Astrocyte (in vitro differentiated cells and primary cell): ENCODE results near the gene GRM4. TPM values are rescaled to one million over a fixed set of nuclear protein-coding genes. Genes with fewer than 3 reads are reported as not detected.

Experiments used
- DNase-seq: peaks from one replicate; pipeline ENCODE4 v3.0.0-alpha.2; 2010; ENCODE audit warnings: low read depth
- FAIRE-seq: peaks from 2 replicates; lab custom pipeline; 2011; peaks lifted over from hg19 to GRCh38; lab: Jason Lieb, UNC
- H2AFZ ChIP-seq: 2 replicates; pipeline ENCODE4 v1.6.0; 2012; ENCODE audit warnings: low read depth, low read length, inconsistent platforms
- H3K27ac ChIP-seq: 2 replicates; pipeline ENCODE4 v1.5.1; 2011; ENCODE audit warnings: low read depth, low read length, inconsistent platforms
- H3K27me3 ChIP-seq: 2 replicates; pipeline ENCODE4 v1.6.0; 2011; ENCODE audit warnings: low read length, inconsistent platforms; ENCODE audit not compliant: insufficient read depth
- H3K36me3 ChIP-seq: 2 replicates; pipeline ENCODE4 v1.5.1; 2011; ENCODE audit warnings: low read length, inconsistent platforms; ENCODE audit not compliant: insufficient read depth
- H3K4me1 ChIP-seq: 2 replicates; pipeline ENCODE4 v1.5.1; 2011; ENCODE audit warnings: low read length, inconsistent platforms; ENCODE audit not compliant: insufficient read depth
- H3K4me2 ChIP-seq: 2 replicates; pipeline ENCODE4 v1.6.0; 2012; ENCODE audit warnings: low read length, inconsistent platforms
- H3K4me3 ChIP-seq: 2 replicates; pipeline ENCODE4 v1.5.1; 2011; ENCODE audit warnings: low read depth, mild to moderate bottlenecking, low read length, inconsistent platforms; ENCODE audit not compliant: insufficient read depth
- H3K79me2 ChIP-seq: 2 replicates; pipeline ENCODE4 v1.6.0; 2012; ENCODE audit warnings: mild to moderate bottlenecking, low read length, inconsistent platforms; ENCODE audit not compliant: insufficient read depth
- H3K9ac ChIP-seq: 2 replicates; pipeline ENCODE4 v1.6.0; 2012; ENCODE audit warnings: mild to moderate bottlenecking, low read length, inconsistent platforms
- H3K9me3 ChIP-seq: 2 replicates; pipeline ENCODE4 v1.5.1; 2012; ENCODE audit warnings: low read depth, mild to moderate bottlenecking, low read length, inconsistent platforms; ENCODE audit not compliant: insufficient read depth
- H4K20me1 ChIP-seq: 2 replicates; pipeline ENCODE4 v1.6.0; 2012; ENCODE audit warnings: low read length, inconsistent platforms; ENCODE audit not compliant: insufficient read depth
- H3K27ac Mint-ChIP-seq: one replicate; pipeline ENCODE4 v1.8.0; 2021; ENCODE audit warnings: mild to moderate bottlenecking, mixed read lengths; ENCODE audit not compliant: unreplicated experiment
- H3K27me3 Mint-ChIP-seq: one replicate; pipeline ENCODE4 v1.8.0; 2021; ENCODE audit warnings: low read depth, mixed read lengths; ENCODE audit not compliant: unreplicated experiment
- H3K36me3 Mint-ChIP-seq: one replicate; pipeline ENCODE4 v1.8.0; 2021; ENCODE audit warnings: low read depth, mixed read lengths; ENCODE audit not compliant: unreplicated experiment
- H3K4me1 Mint-ChIP-seq: one replicate; pipeline ENCODE4 v1.8.0; 2021; ENCODE audit warnings: low read depth, mixed read lengths; ENCODE audit not compliant: unreplicated experiment
- H3K4me3 Mint-ChIP-seq: one replicate; pipeline ENCODE4 v1.8.0; 2021; ENCODE audit warnings: mild to moderate bottlenecking, moderate library complexity, mixed read lengths; ENCODE audit not compliant: unreplicated experiment
- H3K9me3 Mint-ChIP-seq: one replicate; pipeline ENCODE4 v1.8.0; 2021; ENCODE audit warnings: mild to moderate bottlenecking, mixed read lengths; ENCODE audit not compliant: unreplicated experiment
- EZH2 ChIP-seq: IDR thresholded peaks from 2 replicates; pipeline ENCODE4 v1.6.1; 2012; ENCODE audit warnings: mild to moderate bottlenecking, low read length, inconsistent platforms; ENCODE audit not compliant: insufficient read depth
- total RNA-seq: library from RNA; stranded (reverse); gene quantifications from 2 replicates; pipeline ENCODE4 v1.2.1, GENCODE V29; 2021
- TF ChIP-seq, protein P1 (sequence below): IDR thresholded peaks from 2 replicates; pipeline ENCODE4 v1.5.1; 2011; ENCODE audit warnings: low read depth, mild to moderate bottlenecking, inconsistent platforms, low read length, moderate library complexity; ENCODE audit not compliant: insufficient read depth

GRM4 gene
- total RNA-seq, 1 donor from 2014 or later, result 0.30 TPM

DNA sequence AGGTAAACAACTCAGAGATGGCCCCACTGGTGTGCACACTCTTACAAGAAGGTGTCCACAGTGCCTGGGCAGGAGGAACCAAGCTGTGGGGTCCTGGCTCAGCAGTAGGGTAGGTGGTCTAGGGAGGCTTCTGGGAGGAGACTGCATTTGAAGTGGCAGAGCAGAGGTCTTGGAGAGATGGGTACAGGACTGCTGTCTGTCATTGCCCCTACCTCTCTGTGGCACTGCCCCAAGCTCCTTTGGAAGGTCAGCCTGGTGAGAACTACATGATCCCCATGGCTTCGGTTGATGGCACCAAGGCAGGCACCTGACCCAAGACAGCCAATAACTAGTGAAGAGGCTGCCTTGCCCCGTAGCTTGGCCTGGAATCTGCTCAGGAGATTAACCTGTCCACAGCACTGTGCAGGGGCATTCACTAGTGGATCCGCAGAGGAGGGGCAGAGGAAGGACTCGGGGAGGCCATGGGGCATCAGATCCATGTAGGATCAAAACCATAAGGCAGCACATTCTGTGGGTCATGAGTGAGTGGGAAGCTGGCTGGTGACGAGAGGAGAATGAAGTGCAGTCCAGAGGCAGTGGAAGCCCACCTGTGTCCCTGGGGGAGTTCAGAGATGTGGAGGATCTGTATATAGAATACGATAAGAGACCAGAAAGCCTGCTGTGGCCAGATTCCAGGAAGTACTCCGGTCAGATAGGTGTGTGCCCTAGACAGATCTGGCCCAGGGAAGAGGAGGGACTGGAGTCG lies 162.0 kb downstream of the GRM4 start:
- Mint-ChIP-seq H3K27me3 (peaks cover 24% of the 10 kb centered on the region), H3K27ac (no peak overlapping the region), H3K9me3 (no peaks in the 10 kb centered on the region), H3K36me3 (no peaks in the 10 kb centered on the region), H3K4me3 (no peak overlapping the region), H3K4me1 (no peaks in the 10 kb centered on the region)
- DNase-seq (no peak), FAIRE-seq (no peak)
- Histone ChIP-seq H3K4me3 (no peak overlapping the region), H4K20me1 (no peaks in the 10 kb centered on the region), H2AFZ (no peak overlapping the region), H3K4me1 (no peaks in the 10 kb centered on the region), H3K4me2 (no peak overlapping the region), H3K9ac (no peak overlapping the region), H3K9me3 (no peaks in the 10 kb centered on the region), H3K79me2 (no peaks in the 10 kb centered on the region), H3K27me3 (no peaks in the 10 kb centered on the region), H3K27ac (no peak overlapping the region), H3K36me3 (no peaks in the 10 kb centered on the region)
- TF ChIP-seq EZH2, result no peak
- TF ChIP-seq, protein P1, sequence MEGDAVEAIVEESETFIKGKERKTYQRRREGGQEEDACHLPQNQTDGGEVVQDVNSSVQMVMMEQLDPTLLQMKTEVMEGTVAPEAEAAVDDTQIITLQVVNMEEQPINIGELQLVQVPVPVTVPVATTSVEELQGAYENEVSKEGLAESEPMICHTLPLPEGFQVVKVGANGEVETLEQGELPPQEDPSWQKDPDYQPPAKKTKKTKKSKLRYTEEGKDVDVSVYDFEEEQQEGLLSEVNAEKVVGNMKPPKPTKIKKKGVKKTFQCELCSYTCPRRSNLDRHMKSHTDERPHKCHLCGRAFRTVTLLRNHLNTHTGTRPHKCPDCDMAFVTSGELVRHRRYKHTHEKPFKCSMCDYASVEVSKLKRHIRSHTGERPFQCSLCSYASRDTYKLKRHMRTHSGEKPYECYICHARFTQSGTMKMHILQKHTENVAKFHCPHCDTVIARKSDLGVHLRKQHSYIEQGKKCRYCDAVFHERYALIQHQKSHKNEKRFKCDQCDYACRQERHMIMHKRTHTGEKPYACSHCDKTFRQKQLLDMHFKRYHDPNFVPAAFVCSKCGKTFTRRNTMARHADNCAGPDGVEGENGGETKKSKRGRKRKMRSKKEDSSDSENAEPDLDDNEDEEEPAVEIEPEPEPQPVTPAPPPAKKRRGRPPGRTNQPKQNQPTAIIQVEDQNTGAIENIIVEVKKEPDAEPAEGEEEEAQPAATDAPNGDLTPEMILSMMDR, result no peak

DNA sequence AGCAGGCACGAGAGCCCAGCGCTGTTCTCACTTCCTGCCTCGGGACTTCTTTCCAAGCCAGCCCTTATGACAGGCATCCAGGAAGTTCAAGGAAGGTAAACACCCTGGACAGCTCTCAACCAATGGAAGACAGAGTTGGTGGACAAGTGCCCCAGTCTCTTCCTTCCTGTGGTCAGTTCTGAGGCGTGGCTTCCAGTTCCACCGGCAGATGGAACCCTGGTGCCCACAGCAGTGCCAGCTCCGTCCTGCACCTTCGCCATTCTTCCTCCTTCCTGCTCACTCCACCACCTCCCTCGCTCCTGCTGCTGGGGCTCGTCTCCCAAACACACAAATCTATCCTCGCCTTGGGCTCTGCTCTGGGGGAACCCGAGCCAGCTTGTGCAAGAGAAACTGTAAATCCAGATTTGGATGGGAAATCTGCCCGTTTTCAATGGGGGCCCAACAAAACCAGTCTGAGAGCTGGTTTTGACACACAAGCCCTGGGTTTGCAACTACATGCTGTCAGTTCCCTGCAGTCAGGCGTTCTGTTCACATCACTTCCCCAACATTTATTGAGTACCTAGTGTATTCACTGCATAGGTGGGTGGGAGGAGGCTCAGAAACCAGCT lies 162.7 kb downstream of the GRM4 start:
- Histone ChIP-seq H3K4me3 (no peak overlapping the region), H3K9me3 (no peaks in the 10 kb centered on the region), H3K27me3 (peaks cover under 1% of the 10 kb centered on the region), H3K4me2 (no peak overlapping the region), H3K9ac (no peak overlapping the region), H3K36me3 (no peaks in the 10 kb centered on the region), H3K4me1 (no peaks in the 10 kb centered on the region), H4K20me1 (no peaks in the 10 kb centered on the region), H3K79me2 (no peaks in the 10 kb centered on the region), H3K27ac (no peak overlapping the region), H2AFZ (no peak overlapping the region)
- Mint-ChIP-seq H3K4me1 (no peaks in the 10 kb centered on the region), H3K27me3 (peaks cover 21% of the 10 kb centered on the region), H3K27ac (no peak overlapping the region), H3K4me3 (no peak overlapping the region), H3K9me3 (no peaks in the 10 kb centered on the region), H3K36me3 (no peaks in the 10 kb centered on the region)
- DNase-seq (no peak), FAIRE-seq (no peak)
- TF ChIP-seq, protein P1, result no peak
- no peak for TF ChIP-seq EZH2

DNA sequence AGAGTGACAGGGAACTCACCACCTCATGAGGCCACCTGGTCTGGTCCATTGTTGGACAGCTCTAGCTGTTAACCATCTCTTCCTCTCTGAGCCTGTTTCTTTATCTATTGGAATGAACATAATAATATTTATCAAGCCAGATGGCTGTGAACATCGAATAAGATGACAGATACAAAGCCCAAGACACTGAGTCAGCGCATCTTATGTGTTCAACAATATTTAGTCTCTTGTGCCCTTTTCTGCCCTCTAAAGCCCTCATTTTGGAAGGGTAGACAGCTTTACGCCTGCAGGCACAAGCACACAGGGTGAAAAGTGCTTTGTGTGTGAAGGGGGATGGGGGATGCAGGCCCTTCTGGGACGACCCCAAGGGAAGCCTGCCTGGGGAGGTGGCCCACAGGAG lies 164.0 kb downstream of the GRM4 start:
- Mint-ChIP-seq H3K27ac (no peak overlapping the region), H3K4me1 (no peaks in the 10 kb centered on the region)

More for the DNA sequence above, 164.0 kb downstream of the GRM4 start:
- Histone ChIP-seq H3K27ac (no peak overlapping the region), H3K4me1 (no peaks in the 10 kb centered on the region), H3K4me2 (no peak overlapping the region), H3K4me3 (no peak overlapping the region), H3K27me3 (peaks cover 6% of the 10 kb centered on the region), H4K20me1 (no peaks in the 10 kb centered on the region), H3K9me3 (no peaks in the 10 kb centered on the region), H3K79me2 (no peaks in the 10 kb centered on the region), H3K9ac (no peak overlapping the region), H2AFZ (no peak overlapping the region), H3K36me3 (no peaks in the 10 kb centered on the region)
- H3K27me3 Mint-ChIP-seq, result peaks cover 29% of the 10 kb centered on the region
- no peak for DNase-seq
- H3K9me3 Mint-ChIP-seq, result no peaks in the 10 kb centered on the region
- TF ChIP-seq EZH2, result no peak
- TF ChIP-seq, protein P1, result no peak
- no peak overlapping the region for H3K4me3 Mint-ChIP-seq
- FAIRE-seq, result no peak
- no peaks in the 10 kb centered on the region for H3K36me3 Mint-ChIP-seq
